SK-N-MC (cell line): Measurements from ENCODE around the gene PAX5.

Experiments used
- EZH2 ChIP-seq: fragments of 200-600 bp; sonication (generic); IDR thresholded peaks from one replicate; pipeline ENCODE4 v1.6.1; 2017; ENCODE audit warnings: antibody characterized with exemption
- FOXP2 ChIP-seq: optimal IDR thresholded peaks from 2 replicates; pipeline ENCODE3; 2011; ENCODE audit warnings: mild to moderate bottlenecking, moderate library complexity; ENCODE audit not compliant: insufficient read depth; ENCODE audit errors: extremely low read length, control extremely low read depth
- POLR2AphosphoS5 ChIP-seq: IDR thresholded peaks from 2 replicates; pipeline ENCODE4 v1.6.1; 2012; ENCODE audit warnings: mild to moderate bottlenecking, low read depth, low read length, borderline replicate concordance

GRCh38 chr9:36874921-36875320 lies 159.1 kb downstream of the PAX5 start:
- no peak for TF ChIP-seq POLR2AphosphoS5
- no peak for TF ChIP-seq EZH2
- TF ChIP-seq FOXP2: no peak
